Neural cell (in vitro differentiated cells): ENCODE measurements around the gene HERPUD1. TPM values are rescaled to one million over a fixed set of nuclear protein-coding genes. Genes with fewer than 3 reads are reported as not detected.

Experiments
- H2AFZ ChIP-seq: fragments of 200-600, 300-800 bp; sonication (generic), shearing (Covaris generic); 2 replicates; pipeline ENCODE4 v1.6.0; 2014; ENCODE audit warnings: low read depth, mild to moderate bottlenecking, antibody characterized with exemption, low read length, moderate library complexity
- H3F3A ChIP-seq: fragments of 200-600 bp; shearing (Covaris generic); 2 replicates; pipeline ENCODE4 v1.6.1; 2016; ENCODE audit warnings: mild to moderate bottlenecking, moderate library complexity, mixed read lengths, antibody characterized with exemption, low read length; ENCODE audit not compliant: insufficient read depth, poor library complexity, severe bottlenecking
- H3K27ac ChIP-seq: fragments of 200-600, 300-800 bp; sonication (generic), shearing (Covaris generic); 2 replicates; pipeline ENCODE4 v1.5.1; 2014; ENCODE audit warnings: mild to moderate bottlenecking, low read length, moderate library complexity
- H3K27me3 ChIP-seq: fragments of 300-800, 200-600 bp; sonication (generic), shearing (Covaris generic); 2 replicates; pipeline ENCODE4 v1.6.0; 2014; ENCODE audit warnings: mild to moderate bottlenecking, low read depth, low read length, moderate library complexity; ENCODE audit not compliant: insufficient read depth
- H3K36me3 ChIP-seq: fragments of 300-800, 200-600 bp; sonication (generic), shearing (Covaris generic); 2 replicates; pipeline ENCODE4 v1.5.1; 2014; ENCODE audit warnings: mild to moderate bottlenecking, antibody characterized with exemption, low read length, moderate library complexity; ENCODE audit not compliant: insufficient read depth
- H3K4me2 ChIP-seq: fragments of 300-800, 200-600 bp; sonication (generic), shearing (Covaris generic); 2 replicates; pipeline ENCODE4 v1.6.0; 2014; ENCODE audit warnings: mild to moderate bottlenecking, low read length
- H3K4me3 ChIP-seq: fragments of 300-800, 200-600 bp; sonication (generic), shearing (Covaris generic); 2 replicates; pipeline ENCODE4 v1.5.1; 2014; ENCODE audit warnings: mild to moderate bottlenecking, low read length, moderate library complexity
- H3K79me2 ChIP-seq: fragments of 200-600 bp; shearing (Covaris generic); replicated peaks from 2 replicates; pipeline ENCODE4 v1.6.0; 2014; ENCODE audit warnings: mild to moderate bottlenecking, low read length, moderate library complexity; ENCODE audit not compliant: insufficient read depth
- H3K9ac ChIP-seq: fragments of 300-800, 200-600 bp; sonication (generic), shearing (Covaris generic); 2 replicates; pipeline ENCODE4 v1.6.1; 2016; ENCODE audit warnings: mild to moderate bottlenecking, low read length, mixed read lengths
- H3K9me2 ChIP-seq: fragments of 200-600 bp; shearing (Covaris generic); 2 replicates; pipeline ENCODE4 v1.6.1; 2016; ENCODE audit warnings: mild to moderate bottlenecking, low read length, mixed read lengths; ENCODE audit not compliant: insufficient read depth
- H3K9me3 ChIP-seq: fragments of 200-600, 300-800 bp; sonication (generic), shearing (Covaris generic); 2 replicates; pipeline ENCODE4 v1.6.1; 2016; ENCODE audit warnings: mild to moderate bottlenecking, mixed run types, low read length, moderate library complexity, mixed read lengths
- H4K20me1 ChIP-seq: fragments of 200-600 bp; shearing (Covaris generic); 2 replicates; pipeline ENCODE4 v1.6.1; 2016; ENCODE audit warnings: mild to moderate bottlenecking, mixed run types; ENCODE audit not compliant: insufficient read depth
- EP300 ChIP-seq: fragments of 450-650 bp; conservative IDR thresholded peaks from 2 replicates; pipeline ENCODE4 v1.6.1; 2014; ENCODE audit warnings: antibody characterized with exemption, mild to moderate bottlenecking, moderate library complexity; ENCODE audit not compliant: poor library complexity, severe bottlenecking
- EZH2 ChIP-seq: fragments of 200-600, 300-800 bp; shearing (Covaris generic), sonication (generic); IDR thresholded peaks from 2 replicates; pipeline ENCODE4 v1.6.1; 2014; ENCODE audit warnings: antibody characterized with exemption, low read length, borderline replicate concordance, mild to moderate bottlenecking; ENCODE audit not compliant: insufficient read depth, poor library complexity, severe bottlenecking
- MXI1 ChIP-seq: fragments of 450-650 bp; conservative IDR thresholded peaks from 2 replicates; pipeline ENCODE4 v1.6.1; 2014; ENCODE audit warnings: antibody characterized with exemption, mild to moderate bottlenecking; ENCODE audit not compliant: poor library complexity, severe bottlenecking
- POLR2AphosphoS5 ChIP-seq: IDR thresholded peaks from 2 replicates; pipeline ENCODE4 v1.6.1; 2012
- RAD21 ChIP-seq: fragments of 450-650 bp; conservative IDR thresholded peaks from 2 replicates; pipeline ENCODE4 v1.6.1; 2014; ENCODE audit warnings: antibody characterized with exemption, mild to moderate bottlenecking, moderate library complexity
- SMC3 ChIP-seq: fragments of 450-650 bp; conservative IDR thresholded peaks from 2 replicates; pipeline ENCODE4 v1.6.1; 2014; ENCODE audit warnings: antibody characterized with exemption, mild to moderate bottlenecking, moderate library complexity; ENCODE audit not compliant: poor library complexity
- TAF1 ChIP-seq: IDR thresholded peaks from 2 replicates; pipeline ENCODE4 v1.6.1; 2012; ENCODE audit warnings: low read depth
- polyA plus RNA-seq: library from polyadenylated mRNA; depleted of rRNA; stranded (reverse); fragments of >200 nt; gene quantifications from 2 replicates; pipeline ENCODE4 v1.2.3, GENCODE V29; 2014
- TF ChIP-seq, protein P1 (sequence below): IDR thresholded peaks from 2 replicates; pipeline ENCODE4 v1.6.1; 2012; ENCODE audit warnings: borderline replicate concordance
- TF ChIP-seq, protein P2 (sequence below): fragments of 450-650 bp; IDR thresholded peaks from 2 replicates; pipeline ENCODE4 v1.5.1; 2014; ENCODE audit warnings: antibody characterized with exemption, mild to moderate bottlenecking, moderate library complexity; ENCODE audit not compliant: poor library complexity, severe bottlenecking

Gene HERPUD1
- polyA plus RNA-seq, 1 donor from 2014 or later = 76.0 TPM

DNA sequence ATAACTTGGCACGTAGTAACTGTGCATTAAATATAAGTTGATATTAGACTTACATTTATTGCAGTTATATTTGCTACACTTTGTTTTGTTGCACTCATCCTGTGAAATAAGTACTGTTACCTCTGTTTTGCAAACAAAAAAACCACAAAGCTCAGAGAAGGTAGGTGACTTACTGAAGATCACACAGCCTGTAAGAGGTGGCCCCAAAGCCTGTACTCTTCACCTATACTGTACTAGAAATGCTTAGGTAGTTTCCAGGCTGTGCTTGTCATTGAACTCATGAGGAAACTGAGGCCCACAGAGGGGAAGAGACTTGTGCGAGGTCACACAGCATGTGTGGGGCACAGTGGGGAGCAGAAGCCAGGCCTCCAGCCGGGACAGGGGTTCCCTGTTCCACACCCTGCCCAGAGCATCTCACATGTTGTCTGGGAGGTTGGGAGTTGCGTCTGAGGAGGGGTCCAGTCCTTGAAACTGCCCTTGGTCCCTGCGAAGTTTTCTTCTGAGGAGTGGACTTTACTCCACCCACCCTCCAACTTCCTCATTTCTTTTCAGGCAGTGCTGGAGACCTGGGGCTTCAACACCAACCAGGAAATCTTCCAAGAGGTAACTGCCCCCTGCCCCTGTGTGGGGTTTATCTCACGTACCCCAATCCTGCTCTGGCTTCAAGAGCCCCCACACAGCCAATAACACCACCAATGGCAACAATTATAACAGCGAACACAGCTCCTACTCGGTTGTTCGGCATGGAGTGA lies 42.8 kb downstream of the HERPUD1 start:
- TF ChIP-seq, protein P1, sequence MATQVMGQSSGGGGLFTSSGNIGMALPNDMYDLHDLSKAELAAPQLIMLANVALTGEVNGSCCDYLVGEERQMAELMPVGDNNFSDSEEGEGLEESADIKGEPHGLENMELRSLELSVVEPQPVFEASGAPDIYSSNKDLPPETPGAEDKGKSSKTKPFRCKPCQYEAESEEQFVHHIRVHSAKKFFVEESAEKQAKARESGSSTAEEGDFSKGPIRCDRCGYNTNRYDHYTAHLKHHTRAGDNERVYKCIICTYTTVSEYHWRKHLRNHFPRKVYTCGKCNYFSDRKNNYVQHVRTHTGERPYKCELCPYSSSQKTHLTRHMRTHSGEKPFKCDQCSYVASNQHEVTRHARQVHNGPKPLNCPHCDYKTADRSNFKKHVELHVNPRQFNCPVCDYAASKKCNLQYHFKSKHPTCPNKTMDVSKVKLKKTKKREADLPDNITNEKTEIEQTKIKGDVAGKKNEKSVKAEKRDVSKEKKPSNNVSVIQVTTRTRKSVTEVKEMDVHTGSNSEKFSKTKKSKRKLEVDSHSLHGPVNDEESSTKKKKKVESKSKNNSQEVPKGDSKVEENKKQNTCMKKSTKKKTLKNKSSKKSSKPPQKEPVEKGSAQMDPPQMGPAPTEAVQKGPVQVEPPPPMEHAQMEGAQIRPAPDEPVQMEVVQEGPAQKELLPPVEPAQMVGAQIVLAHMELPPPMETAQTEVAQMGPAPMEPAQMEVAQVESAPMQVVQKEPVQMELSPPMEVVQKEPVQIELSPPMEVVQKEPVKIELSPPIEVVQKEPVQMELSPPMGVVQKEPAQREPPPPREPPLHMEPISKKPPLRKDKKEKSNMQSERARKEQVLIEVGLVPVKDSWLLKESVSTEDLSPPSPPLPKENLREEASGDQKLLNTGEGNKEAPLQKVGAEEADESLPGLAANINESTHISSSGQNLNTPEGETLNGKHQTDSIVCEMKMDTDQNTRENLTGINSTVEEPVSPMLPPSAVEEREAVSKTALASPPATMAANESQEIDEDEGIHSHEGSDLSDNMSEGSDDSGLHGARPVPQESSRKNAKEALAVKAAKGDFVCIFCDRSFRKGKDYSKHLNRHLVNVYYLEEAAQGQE = no peak
- TF ChIP-seq RAD21 (no peak), TAF1 (no peak), EP300 (no peak), EZH2 (no peak), POLR2AphosphoS5 (no peak), MXI1 (no peak), SMC3 (no peak)
- TF ChIP-seq, protein P2, sequence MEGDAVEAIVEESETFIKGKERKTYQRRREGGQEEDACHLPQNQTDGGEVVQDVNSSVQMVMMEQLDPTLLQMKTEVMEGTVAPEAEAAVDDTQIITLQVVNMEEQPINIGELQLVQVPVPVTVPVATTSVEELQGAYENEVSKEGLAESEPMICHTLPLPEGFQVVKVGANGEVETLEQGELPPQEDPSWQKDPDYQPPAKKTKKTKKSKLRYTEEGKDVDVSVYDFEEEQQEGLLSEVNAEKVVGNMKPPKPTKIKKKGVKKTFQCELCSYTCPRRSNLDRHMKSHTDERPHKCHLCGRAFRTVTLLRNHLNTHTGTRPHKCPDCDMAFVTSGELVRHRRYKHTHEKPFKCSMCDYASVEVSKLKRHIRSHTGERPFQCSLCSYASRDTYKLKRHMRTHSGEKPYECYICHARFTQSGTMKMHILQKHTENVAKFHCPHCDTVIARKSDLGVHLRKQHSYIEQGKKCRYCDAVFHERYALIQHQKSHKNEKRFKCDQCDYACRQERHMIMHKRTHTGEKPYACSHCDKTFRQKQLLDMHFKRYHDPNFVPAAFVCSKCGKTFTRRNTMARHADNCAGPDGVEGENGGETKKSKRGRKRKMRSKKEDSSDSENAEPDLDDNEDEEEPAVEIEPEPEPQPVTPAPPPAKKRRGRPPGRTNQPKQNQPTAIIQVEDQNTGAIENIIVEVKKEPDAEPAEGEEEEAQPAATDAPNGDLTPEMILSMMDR = no peak
- Histone ChIP-seq H3K9me2 (no peaks in the 10 kb centered on the region), H3K9ac (no peak overlapping the region), H3F3A (no peaks in the 10 kb centered on the region), H3K27ac (no peak overlapping the region), H3K4me2 (no peak overlapping the region), H3K79me2 (no peaks in the 10 kb centered on the region), H3K27me3 (no peaks in the 10 kb centered on the region), H3K9me3 (no peaks in the 10 kb centered on the region), H3K36me3 (no peaks in the 10 kb centered on the region), H3K4me3 (no peak overlapping the region), H4K20me1 (no peaks in the 10 kb centered on the region), H2AFZ (no peak overlapping the region)

DNA sequence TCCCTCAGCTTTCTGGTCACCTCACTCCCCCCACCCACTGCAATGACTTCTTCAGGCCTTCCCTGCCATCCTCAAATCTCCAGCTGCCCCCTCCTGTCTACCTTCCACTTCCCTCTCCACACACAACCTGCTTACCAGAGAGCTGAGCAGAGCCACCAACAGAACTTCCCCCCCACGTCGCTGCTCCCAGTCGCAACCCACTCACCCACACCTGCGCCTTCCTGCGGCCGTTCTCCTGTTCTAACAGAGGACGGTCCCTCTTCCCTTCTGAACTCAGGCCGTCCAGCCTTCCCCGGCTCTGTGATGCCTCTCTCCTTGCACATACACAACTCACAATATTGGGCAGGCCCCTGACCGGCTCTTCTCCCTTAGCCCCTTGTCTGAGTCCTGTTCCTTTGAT lies 43.8 kb downstream of the HERPUD1 start:
- Histone ChIP-seq H3K79me2 (no peaks in the 10 kb centered on the region), H3K27ac (no peak overlapping the region), H3K9ac (no peak overlapping the region), H3K9me3 (no peaks in the 10 kb centered on the region), H2AFZ (no peak overlapping the region), H3K9me2 (no peaks in the 10 kb centered on the region), H3K27me3 (no peaks in the 10 kb centered on the region), H3K36me3 (no peaks in the 10 kb centered on the region), H3K4me2 (no peak overlapping the region), H4K20me1 (no peaks in the 10 kb centered on the region), H3K4me3 (no peak overlapping the region), H3F3A (no peaks in the 10 kb centered on the region)
- no peak for TF ChIP-seq SMC3
- no peak for TF ChIP-seq EP300
- no peak for TF ChIP-seq EZH2
- TF ChIP-seq MXI1 = no peak
- TF ChIP-seq, protein P1 = no peak
- TF ChIP-seq, protein P2 = no peak
